Tibial artery (tissue), 4 donors: ENCODE measurements around the gene ELMO2.

Experiments
- DNase-seq, 2 donors: peaks; one replicate each; pipeline ENCODE4 v3.0.0-alpha.2; 2019
- H3K27ac ChIP-seq, 2 donors: fragments of 200-600 bp; sonication (generic) in 1 of 2; 1 replicate in 1 of 2; 2 replicates in 1 of 2; pipeline ENCODE4 v1.5.1; 2018 to 2019; ENCODE audit warnings: mild to moderate bottlenecking in 1 of 2
- H3K27me3 ChIP-seq, 2 donors: fragments of 200-600 bp; sonication (generic) in 1 of 2; one replicate each; pipeline versions ENCODE4 v1.5.1 to v1.6.0; 2016 to 2019
- H3K36me3 ChIP-seq, 3 donors: fragments of 200-600 bp; sonication (generic) in 2 of 3; one replicate each; pipeline ENCODE4 v1.5.1; 2016 to 2019; ENCODE audit warnings: mild to moderate bottlenecking in 2 of 3
- H3K4me1 ChIP-seq, 4 donors: fragments of 200-600 bp; sonication (generic) in 2 of 4; 1 replicate in 3 of 4; 2 replicates in 1 of 4; pipeline ENCODE4 v1.5.1; 2016 to 2019
- H3K4me3 ChIP-seq, 2 donors: fragments of 200-600 bp; sonication (generic) in 1 of 2; 1 replicate in 1 of 2; 2 replicates in 1 of 2; pipeline ENCODE4 v1.5.1; 2018 to 2019; ENCODE audit warnings: mild to moderate bottlenecking in 2 of 2
- H3K9me3 ChIP-seq, 3 donors: fragments of 200-600 bp; sonication (generic) in 1 of 3; one replicate each; pipeline ENCODE4 v1.5.1; 2016 to 2019
- CTCF ChIP-seq, 2 experiments: fragments of 200-600 bp in 1 of 2; fragments of 450-650 bp in 1 of 2; IDR thresholded peaks; one replicate each; pipeline ENCODE4 v1.5.1; 2017 to 2019; ENCODE audit warnings: antibody characterized with exemption in 2 of 2, mild to moderate bottlenecking in 1 of 2, moderate library complexity in 1 of 2
- intact Hi-C: fragments of 100-400 bp; cut with DNase I; formaldehyde crosslinking; loops from one replicate; pipeline ENCODE4 v1.15.0; 2023; ENCODE audit warnings: low total_unique reads

Gene ELMO2

GRCh38 chr20:46341074-46342009 lies 65.1 kb downstream of the ELMO2 start:
- Histone ChIP-seq H3K9me3 (no peaks in the 10 kb centered on the region), H3K36me3 (peaks cover 0 to 2% (median 0%) of the 10 kb centered on the region in 3 donors), H3K27ac (no peak overlapping the region), H3K4me3 (no peak overlapping the region), H3K27me3 (peaks cover 4 to 63% of the 10 kb centered on the region in 2 donors), H3K4me1 (peaks cover 0 to 9% (median 1%) of the 10 kb centered on the region in 4 donors)
- TF ChIP-seq CTCF (IDR thresholded peaks at IDR 0.05), result no peak
- intact Hi-C loops, result no loop called here
- DNase-seq, result no peak

- intact Hi-C loops, result no loop called here
- Histone ChIP-seq H3K36me3 (no peaks in the 10 kb centered on the region), H3K9me3 (no peaks in the 10 kb centered on the region), H3K27me3 (peaks cover 4 to 80% of the 10 kb centered on the region in 2 donors), H3K4me1 (peaks cover 0 to 9% (median 1%) of the 10 kb centered on the region in 4 donors), H3K4me3 (no peak overlapping the region), H3K27ac (no peak overlapping the region)
- no peak for TF ChIP-seq CTCF (IDR thresholded peaks at IDR 0.05)
- DNase-seq, result no peak
Measured at GRCh38 chr20:46339037-46339436, 67.4 kb downstream of the ELMO2 start.

GRCh38 chr20:46336735-46337134 lies 69.7 kb downstream of the ELMO2 start:
- Histone ChIP-seq H3K27ac (no peak overlapping the region), H3K4me3 (no peak overlapping the region), H3K4me1 (peaks cover 0 to 5% (median 0%) of the 10 kb centered on the region in 4 donors), H3K36me3 (no peaks in the 10 kb centered on the region), H3K27me3 (peaks cover 4 to 84% of the 10 kb centered on the region in 2 donors), H3K9me3 (no peaks in the 10 kb centered on the region)
- no peak for DNase-seq
- TF ChIP-seq CTCF (IDR thresholded peaks at IDR 0.05), result no peak
- intact Hi-C loops, result no loop called here

GRCh38 chr20:46334303-46334904 lies 72.0 kb downstream of the ELMO2 start:
- peaks cover 0 to 17% (median 0%) of the 10 kb centered on the region in 4 donors for H3K4me1 ChIP-seq
- intact Hi-C loops, result no loop called here
- no peaks in the 10 kb centered on the region for H3K36me3 ChIP-seq
- DNase-seq, result no peak
- no peak for TF ChIP-seq CTCF (IDR thresholded peaks at IDR 0.05)
- H3K27ac ChIP-seq, result no peak overlapping the region
- H3K9me3 ChIP-seq, result no peaks in the 10 kb centered on the region
- H3K27me3 ChIP-seq, result peaks cover 0 to 86% of the 10 kb centered on the region in 2 donors
- no peak overlapping the region for H3K4me3 ChIP-seq

GRCh38 chr20:46333161-46333991 lies 73.0 kb downstream of the ELMO2 start:
- no peaks in the 10 kb centered on the region for H3K36me3 ChIP-seq
- intact Hi-C loops, result no loop called here
- H3K27ac ChIP-seq, result no peak overlapping the region
- no peaks in the 10 kb centered on the region for H3K9me3 ChIP-seq
- peaks cover 0 to 17% (median 0%) of the 10 kb centered on the region in 4 donors for H3K4me1 ChIP-seq
- peaks cover 0 to 87% of the 10 kb centered on the region in 2 donors for H3K27me3 ChIP-seq
- TF ChIP-seq CTCF (IDR thresholded peaks at IDR 0.05), result no peak
- DNase-seq, result no peak
- H3K4me3 ChIP-seq, result no peak overlapping the region
